RWPE1 (cell line): ENCODE measurements around the gene SOCS3.

Experiments used
- CTCF ChIA-PET: fragments of 350-600 bp; sonication (Branson Sonifier 250); formaldehyde crosslinking; extraction: SDS; loops from one replicate; lab custom pipeline; 2021; lab: Yijun Ruan, JAX
- POLR2A ChIA-PET: fragments of 400-600 bp; formaldehyde crosslinking; extraction: SDS; loops from one replicate; lab custom pipeline; 2020; ENCODE audit warnings: antibody characterized with exemption; ENCODE audit not compliant: low non-redundant PET; lab: Yijun Ruan, JAX
- DNase-seq: peaks from one replicate; pipeline ENCODE4 v3.0.0; 2012; ENCODE audit warnings: low spot score
- H3K27ac ChIP-seq: fragments of 450-650 bp; 2 replicates; pipeline ENCODE4 v1.5.1; 2017
- TF ChIP-seq, protein P1 (sequence below): fragments of 450-650 bp; conservative IDR thresholded peaks from 2 replicates; pipeline ENCODE4 v1.5.1; 2017; ENCODE audit warnings: low read depth, mild to moderate bottlenecking

SOCS3 gene

DNA sequence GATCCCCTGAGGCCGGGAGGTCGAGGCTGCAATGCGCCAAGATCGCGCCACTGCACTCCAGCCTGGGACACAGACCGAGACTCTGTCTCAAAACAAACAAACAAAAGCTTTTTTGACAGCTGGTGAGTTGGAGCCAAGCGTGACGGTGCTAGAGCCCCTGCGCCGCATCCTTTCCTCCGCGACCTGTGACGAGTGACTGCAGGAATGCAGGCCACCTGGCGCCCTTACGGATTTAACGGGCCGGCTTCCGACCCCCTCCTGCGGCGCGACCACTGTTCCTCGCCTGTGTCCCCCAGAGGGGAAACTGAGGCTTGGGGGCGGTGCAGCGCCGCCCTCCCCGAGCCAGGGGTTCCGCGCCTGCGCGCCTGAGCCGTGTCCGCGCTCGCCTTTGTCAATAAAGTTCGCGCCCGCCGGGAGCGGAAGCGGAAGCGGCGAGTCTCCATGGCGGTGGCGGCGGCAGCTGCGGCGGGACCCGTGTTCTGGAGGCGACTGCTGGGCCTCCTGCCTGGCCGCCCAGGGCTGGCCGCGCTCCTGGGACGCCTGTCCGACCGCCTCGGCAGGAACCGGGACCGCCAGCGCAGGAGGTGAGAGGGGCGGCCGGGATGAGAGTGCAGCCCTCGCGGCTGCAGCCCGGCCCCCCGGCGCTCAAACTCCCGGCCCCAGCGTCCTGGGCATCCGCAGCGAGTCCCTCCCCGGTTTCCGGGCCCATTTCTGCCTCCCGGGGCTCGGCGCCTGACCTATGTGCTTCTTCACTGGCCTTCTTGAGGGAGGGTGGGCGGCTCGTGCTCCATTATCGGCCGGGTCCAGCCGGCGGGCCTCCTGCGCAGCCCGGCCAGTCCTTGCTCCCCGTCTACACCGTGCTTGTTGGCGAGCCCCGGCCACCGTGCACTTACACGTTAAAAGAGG lies 18.6 kb upstream of the SOCS3 start, which contains the start of gene PGS1:
Gene PGS1, plus strand, starts transcription at position 425 of the 906 bp plus-strand sequence. Its CDS starts 17 bp downstream, at position 442.
- TF ChIP-seq, protein P1, sequence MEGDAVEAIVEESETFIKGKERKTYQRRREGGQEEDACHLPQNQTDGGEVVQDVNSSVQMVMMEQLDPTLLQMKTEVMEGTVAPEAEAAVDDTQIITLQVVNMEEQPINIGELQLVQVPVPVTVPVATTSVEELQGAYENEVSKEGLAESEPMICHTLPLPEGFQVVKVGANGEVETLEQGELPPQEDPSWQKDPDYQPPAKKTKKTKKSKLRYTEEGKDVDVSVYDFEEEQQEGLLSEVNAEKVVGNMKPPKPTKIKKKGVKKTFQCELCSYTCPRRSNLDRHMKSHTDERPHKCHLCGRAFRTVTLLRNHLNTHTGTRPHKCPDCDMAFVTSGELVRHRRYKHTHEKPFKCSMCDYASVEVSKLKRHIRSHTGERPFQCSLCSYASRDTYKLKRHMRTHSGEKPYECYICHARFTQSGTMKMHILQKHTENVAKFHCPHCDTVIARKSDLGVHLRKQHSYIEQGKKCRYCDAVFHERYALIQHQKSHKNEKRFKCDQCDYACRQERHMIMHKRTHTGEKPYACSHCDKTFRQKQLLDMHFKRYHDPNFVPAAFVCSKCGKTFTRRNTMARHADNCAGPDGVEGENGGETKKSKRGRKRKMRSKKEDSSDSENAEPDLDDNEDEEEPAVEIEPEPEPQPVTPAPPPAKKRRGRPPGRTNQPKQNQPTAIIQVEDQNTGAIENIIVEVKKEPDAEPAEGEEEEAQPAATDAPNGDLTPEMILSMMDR: no peak
- ChIA-PET CTCF (interaction anchor here (0.7 to 1.3 kb wide), 2 partner anchors 269 to 330 kb away, joined by 3 read pairs; no protein-coding TSS in a partner anchor), POLR2A (interaction anchor here (0.6 kb wide), 1 partner anchor 169 kb away, joined by 11 read pairs; no protein-coding TSS in a partner anchor)
- DNase-seq: peak; percentile 68
- H3K27ac ChIP-seq: peak within 1 kb of the TSS; percentile 86

DNA sequence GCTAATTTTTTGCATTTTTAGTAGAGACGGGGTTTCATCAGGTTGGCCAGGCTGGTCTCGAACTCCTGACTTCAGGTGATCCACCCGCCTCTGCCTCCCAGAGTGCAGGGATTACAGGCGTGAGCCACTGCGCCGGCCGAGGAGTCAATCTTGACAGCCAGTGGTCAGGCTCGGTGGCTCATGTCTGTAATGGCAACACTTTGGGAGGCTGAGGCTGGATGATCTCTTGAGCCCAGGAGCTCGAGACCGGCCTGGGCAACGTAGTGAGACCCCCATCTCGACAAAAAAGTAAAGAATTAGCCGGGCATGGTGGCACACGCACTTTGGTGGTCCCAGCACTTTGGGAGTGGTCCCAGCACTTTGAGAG lies 18.0 kb upstream of the SOCS3 start:
- TF ChIP-seq, protein P1: no peak
- POLR2A ChIA-PET: interaction anchor here (0.6 kb wide), 1 partner anchor 168 kb away, joined by 11 read pairs; no protein-coding TSS in a partner anchor
- CTCF ChIA-PET: interaction anchor here (0.7 kb wide), 2 partner anchors 17 to 269 kb away, joined by 3 to 5 read pairs; no protein-coding TSS in a partner anchor
- DNase-seq: no peak
- H3K27ac ChIP-seq: peak overlapping the region; percentile 86

DNA sequence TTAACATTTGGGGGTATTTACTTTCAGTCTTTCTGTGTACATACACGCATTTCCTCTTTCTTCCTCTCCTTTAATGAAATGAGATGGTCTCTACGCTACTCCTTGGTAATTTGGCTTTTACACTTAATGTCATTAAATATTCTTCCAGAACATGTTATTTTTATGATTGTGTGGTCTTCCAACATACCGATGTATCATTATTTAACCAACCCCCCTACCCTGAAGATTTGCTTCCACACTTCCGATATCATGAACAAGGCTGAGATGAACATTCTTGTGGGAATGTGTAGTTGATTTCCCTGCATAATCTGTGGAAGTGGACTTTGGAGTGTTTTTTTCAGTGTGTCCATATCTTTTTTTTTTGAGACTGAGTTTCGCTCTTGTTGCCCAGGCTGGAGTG lies 16.3 kb upstream of the SOCS3 start:
- ChIA-PET CTCF (interaction anchor here (0.5 to 0.7 kb wide), 2 partner anchors 11 to 58 kb away, joined by 3 read pairs; no protein-coding TSS in a partner anchor), POLR2A (no interaction called here)
- DNase-seq: no peak
- H3K27ac ChIP-seq: peak overlapping the region; percentile 15; the same call in 1 of the 2 replicates
- TF ChIP-seq, protein P1: no peak

DNA sequence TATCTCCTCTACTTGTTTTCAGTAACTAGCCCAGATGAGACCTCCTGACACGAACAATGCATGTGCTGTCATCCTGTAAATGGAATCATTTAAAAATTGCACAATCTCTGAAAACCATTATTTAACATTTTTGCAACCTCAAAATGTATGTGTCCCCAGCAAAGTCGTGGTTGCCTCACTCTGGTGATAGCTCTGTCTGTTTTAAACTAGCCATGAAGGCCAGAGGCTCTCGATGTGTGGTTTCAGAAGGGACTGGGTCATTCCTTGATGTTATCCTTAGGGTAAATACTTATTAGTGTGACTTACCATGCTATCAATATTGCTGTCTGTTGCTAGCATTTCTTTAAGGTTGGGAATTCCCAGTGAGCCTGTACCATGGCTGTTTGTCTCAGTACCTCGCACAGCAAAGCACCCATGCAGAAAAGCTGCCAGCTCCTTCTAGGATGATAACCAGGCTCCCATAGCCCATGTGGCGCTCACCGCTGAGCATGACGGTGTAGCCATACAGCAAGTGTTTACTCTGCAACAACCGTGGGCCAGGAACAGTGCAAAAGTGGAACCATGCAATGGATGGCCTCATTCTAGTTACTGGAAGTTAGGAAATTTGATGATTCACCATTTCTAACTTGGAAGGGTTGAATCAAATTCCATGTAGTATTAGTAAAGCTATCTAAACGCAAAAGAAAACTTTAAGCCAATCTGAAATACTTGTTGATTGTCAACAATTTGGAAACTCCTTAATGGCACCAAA lies 15.7 kb upstream of the SOCS3 start:
- DNase-seq: peak; percentile 78

DNA sequence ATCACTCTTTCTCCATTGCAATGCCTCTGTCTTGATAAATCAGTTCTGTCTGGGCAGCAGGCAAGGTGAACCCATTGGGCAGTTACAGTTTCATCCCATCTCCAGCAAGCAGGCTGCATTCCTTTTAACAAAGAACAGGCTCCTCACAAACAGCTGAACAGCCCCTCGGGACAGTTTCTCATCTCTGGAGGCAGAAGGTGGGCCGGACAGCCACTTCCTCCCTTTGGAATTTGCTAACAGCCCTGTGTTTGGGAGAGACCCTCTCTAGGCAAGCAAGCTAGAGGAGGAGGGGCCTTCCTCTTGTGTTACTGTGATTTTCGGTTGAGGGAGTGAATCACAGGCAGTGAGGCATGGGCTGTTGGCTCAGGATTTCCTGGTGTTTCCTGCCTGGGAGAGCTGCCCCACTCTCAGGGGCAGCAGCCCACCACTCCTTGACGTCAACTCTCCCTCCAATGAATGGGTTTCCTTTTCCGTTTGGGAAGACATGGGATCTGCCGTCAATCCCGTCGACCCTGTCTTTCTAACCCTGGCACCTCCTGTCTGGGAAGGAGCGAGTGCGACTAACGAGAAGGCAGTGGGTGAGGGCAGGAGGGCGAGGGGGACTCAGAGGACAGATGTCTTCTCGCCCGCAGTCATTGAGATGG lies 14.9 kb upstream of the SOCS3 start:
- CTCF ChIA-PET: interaction anchor here (1.8 kb wide), 1 partner anchor 14 kb away, joined by 6 read pairs; no protein-coding TSS in a partner anchor
- TF ChIP-seq, protein P1: no peak
- DNase-seq: no peak
- H3K27ac ChIP-seq: peak overlapping the region; percentile 71
- POLR2A ChIA-PET: no interaction called here

More for the DNA sequence above, 15.7 kb upstream of the SOCS3 start:
- TF ChIP-seq, protein P1: no peak
- POLR2A ChIA-PET: no interaction called here
- CTCF ChIA-PET: interaction anchor here (0.5 to 1.8 kb wide), 3 partner anchors 10 to 57 kb away, joined by 3 to 6 read pairs (median 3); no protein-coding TSS in a partner anchor
- H3K27ac ChIP-seq: peak overlapping the region; percentile 71
